LNCAP (cell line): Measurements from ENCODE around the gene CAAP1.
A peak's percentile ranks its signal among the peaks of the same experiment; 100 is the strongest.

Experiments used
- CTCF ChIP-seq: fragments of 450-650 bp; IDR thresholded peaks from 2 replicates; pipeline ENCODE4 v1.5.1; 2017; ENCODE audit warnings: mild to moderate bottlenecking

CAAP1 gene

GRCh38 chr9:26892251-26893029 is at the start of gene CAAP1:
Gene CAAP1 (minus strand): TSS chr9:26892802. CDS start chr9:26892715, 87 bp downstream.
- TF ChIP-seq CTCF, result peak; percentile 52

GRCh38 chr9:26940779-26941178 is 48.2 kb upstream of the CAAP1 start:
- no peak for TF ChIP-seq CTCF

- TF ChIP-seq CTCF, result no peak
Measured at GRCh38 chr9:26939955-26940711, 47.5 kb upstream of the CAAP1 start.

GRCh38 chr9:26937816-26938371 is 45.3 kb upstream of the CAAP1 start:
- no peak for TF ChIP-seq CTCF

GRCh38 chr9:26935847-26936246 is 43.2 kb upstream of the CAAP1 start:
- TF ChIP-seq CTCF, result no peak

GRCh38 chr9:26928902-26929495 is 36.4 kb upstream of the CAAP1 start:
- no peak for TF ChIP-seq CTCF

- no peak for TF ChIP-seq CTCF
Measured at GRCh38 chr9:26925609-26926008, 33.0 kb upstream of the CAAP1 start.
